Central memory CD8-positive, alpha-beta T cell (primary cell): Measurements from ENCODE around the gene FGF5.
"Not testable (repeated sequence)": the region's sequence is repeated elsewhere in the genome, so short reads cannot be mapped to it uniquely, and the experiment has no call there.

Source experiments
- ATAC-seq: fragments of 150-1000 bp; cut with Tn5 transposase; replicated peaks from 2 replicates; pipeline ENCODE4 v1.10.0; 2022; ENCODE audit warnings: mild to moderate bottlenecking, moderate FRiP score, moderate number of reproducible peaks; ENCODE audit not compliant: poor library complexity, severe bottlenecking; ENCODE audit errors: extremely low read depth
- DNase-seq, 2 donors: peaks; one replicate each; pipeline ENCODE4 v3.0.0; 2021; ENCODE audit warnings: low spot score in 2 of 2
- H3K27ac Mint-ChIP-seq: one replicate; pipeline ENCODE4 v1.8.0; 2022; ENCODE audit warnings: low read depth, mild to moderate bottlenecking, moderate library complexity, mixed read lengths
- H3K27me3 Mint-ChIP-seq: one replicate; pipeline ENCODE4 v1.8.0; 2022; ENCODE audit warnings: mixed read lengths
- H3K36me3 Mint-ChIP-seq: one replicate; pipeline ENCODE4 v1.8.0; 2022; ENCODE audit warnings: mild to moderate bottlenecking, moderate library complexity, mixed read lengths; ENCODE audit not compliant: insufficient read depth
- H3K4me1 Mint-ChIP-seq: one replicate; pipeline ENCODE4 v1.8.0; 2022; ENCODE audit warnings: mixed read lengths
- H3K4me3 Mint-ChIP-seq: one replicate; pipeline ENCODE4 v1.8.0; 2022; ENCODE audit warnings: mild to moderate bottlenecking, moderate library complexity, mixed read lengths
- H3K9me3 Mint-ChIP-seq: one replicate; pipeline ENCODE4 v1.8.0; 2022; ENCODE audit warnings: mixed read lengths

Gene FGF5

DNA sequence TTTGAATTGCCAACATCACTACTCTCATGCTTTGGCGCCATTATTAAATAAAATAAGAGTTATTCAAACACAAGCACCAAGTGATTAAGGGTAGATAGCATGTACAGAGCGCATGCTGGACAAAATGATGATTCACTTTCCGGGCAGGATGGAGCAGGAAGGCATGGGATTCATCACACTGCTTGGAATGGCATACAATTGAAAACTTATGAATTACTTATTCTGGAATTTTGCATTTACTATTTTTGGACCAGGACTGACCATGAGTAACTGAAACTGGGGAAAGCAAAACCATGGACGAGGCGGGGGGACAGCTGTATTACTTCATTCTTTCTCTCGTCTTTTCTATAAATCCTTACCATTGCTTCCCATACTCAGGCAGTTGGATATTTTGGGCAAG is 28.5 kb upstream of the FGF5 start:
- Mint-ChIP-seq H3K4me3 (no peak overlapping the region), H3K9me3 (no peaks in the 10 kb centered on the region), H3K27me3 (peaks cover 25% of the 10 kb centered on the region), H3K4me1 (no peaks in the 10 kb centered on the region), H3K36me3 (peaks cover 1% of the 10 kb centered on the region), H3K27ac (no peak overlapping the region)
- ATAC-seq (no peak), DNase-seq (no peak)

DNA sequence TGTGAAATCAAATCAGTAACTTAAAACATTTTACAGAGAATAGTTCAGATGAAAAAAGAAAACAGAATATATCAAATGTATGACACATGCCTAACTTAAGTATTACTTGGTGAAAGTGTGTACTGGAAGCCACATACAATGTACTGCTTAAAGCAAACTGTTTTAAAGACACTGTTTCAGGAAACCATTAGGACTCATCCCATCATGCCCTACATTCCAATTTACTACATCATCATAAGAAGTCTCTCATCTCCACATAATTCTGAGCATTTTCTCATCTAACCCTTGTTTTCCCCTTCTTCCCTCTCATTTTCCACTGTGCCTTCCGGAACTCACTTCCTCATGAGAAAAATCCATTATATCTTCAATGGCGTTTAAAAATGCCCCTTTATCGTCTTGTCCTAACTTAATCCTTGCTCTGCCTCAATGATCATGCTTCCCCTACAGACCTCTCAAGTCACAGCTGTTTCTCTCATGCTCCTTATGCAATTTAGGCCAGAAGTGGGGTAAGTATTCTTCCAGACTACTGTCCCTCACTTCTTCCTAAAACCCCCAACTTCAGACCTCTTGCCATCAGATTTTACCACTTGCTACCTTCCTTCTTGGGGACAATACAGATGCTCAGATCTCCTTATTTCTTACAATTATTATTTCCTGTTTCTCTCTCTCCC is 26.8 kb upstream of the FGF5 start:
- no peak overlapping the region for H3K27ac Mint-ChIP-seq
- ATAC-seq (no peak), DNase-seq (no peak)
- peaks cover 1% of the 10 kb centered on the region for H3K36me3 Mint-ChIP-seq
- H3K9me3 Mint-ChIP-seq = no peaks in the 10 kb centered on the region
- peaks cover 27% of the 10 kb centered on the region for H3K27me3 Mint-ChIP-seq
- no peak overlapping the region for H3K4me3 Mint-ChIP-seq
- no peaks in the 10 kb centered on the region for H3K4me1 Mint-ChIP-seq

DNA sequence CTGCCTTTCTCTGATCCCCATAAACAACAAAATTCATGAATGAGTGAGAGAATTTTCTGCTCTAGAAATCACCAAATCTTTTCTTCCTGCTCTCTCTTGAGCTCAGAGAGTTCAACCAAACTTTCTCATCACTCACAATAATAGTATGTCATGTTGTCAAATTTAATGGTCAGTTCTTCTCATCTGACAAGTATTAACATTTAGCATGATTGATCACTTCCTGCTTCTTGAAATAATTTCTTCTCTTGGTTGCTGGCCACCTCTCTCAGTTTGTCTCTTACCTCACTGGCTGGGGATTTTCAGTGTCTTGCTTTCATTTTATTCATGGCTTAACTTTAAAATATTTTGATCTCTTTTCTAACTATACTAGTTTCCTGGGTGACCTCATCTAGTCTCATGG is 25.5 kb upstream of the FGF5 start:
- no peak for ATAC-seq
- Mint-ChIP-seq H3K27ac (no peak overlapping the region), H3K4me3 (no peak overlapping the region), H3K9me3 (no peaks in the 10 kb centered on the region), H3K36me3 (no peaks in the 10 kb centered on the region), H3K4me1 (no peaks in the 10 kb centered on the region), H3K27me3 (peaks cover 24% of the 10 kb centered on the region)
- DNase-seq = no peak

DNA sequence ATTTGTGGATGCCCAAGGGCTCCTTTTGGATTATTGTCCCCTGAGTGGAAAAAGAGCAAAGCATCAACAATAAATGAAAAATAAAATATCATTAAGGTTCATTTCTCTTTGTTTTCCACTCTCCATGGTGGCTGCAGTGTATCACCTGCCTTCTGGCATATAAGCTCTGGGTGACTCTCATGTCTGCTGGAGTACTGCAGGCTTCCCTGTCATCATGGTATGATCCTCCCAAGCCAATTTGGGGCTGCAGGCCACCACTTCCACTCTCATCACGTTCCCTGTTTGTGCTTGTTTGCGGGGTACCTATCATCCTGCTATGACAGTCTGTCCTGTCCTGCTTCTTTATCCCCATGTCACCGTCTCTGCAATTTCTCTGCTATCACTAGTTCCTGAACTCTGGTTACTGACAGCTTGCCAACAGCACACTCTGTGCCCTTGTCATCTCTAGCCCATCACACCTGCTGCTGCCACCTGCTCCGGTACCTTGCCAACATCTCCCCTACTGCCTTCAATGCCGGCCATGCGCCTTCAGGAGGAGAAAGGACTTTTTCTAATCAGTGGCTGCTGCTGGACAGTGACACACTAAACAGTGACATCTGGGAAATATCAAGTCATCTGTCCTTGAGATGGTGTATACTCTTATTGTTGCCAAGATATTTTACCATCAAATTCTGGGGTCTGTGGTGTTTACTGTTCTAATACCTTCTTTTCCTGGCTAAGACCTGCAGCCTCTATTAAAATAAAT is 23.0 kb upstream of the FGF5 start:
- DNase-seq (no peak), ATAC-seq (no peak)
- Mint-ChIP-seq H3K36me3 (no peaks in the 10 kb centered on the region), H3K4me1 (no peaks in the 10 kb centered on the region), H3K4me3 (no peak overlapping the region), H3K9me3 (no peaks in the 10 kb centered on the region), H3K27me3 (peaks cover 37% of the 10 kb centered on the region), H3K27ac (no peak overlapping the region)

DNA sequence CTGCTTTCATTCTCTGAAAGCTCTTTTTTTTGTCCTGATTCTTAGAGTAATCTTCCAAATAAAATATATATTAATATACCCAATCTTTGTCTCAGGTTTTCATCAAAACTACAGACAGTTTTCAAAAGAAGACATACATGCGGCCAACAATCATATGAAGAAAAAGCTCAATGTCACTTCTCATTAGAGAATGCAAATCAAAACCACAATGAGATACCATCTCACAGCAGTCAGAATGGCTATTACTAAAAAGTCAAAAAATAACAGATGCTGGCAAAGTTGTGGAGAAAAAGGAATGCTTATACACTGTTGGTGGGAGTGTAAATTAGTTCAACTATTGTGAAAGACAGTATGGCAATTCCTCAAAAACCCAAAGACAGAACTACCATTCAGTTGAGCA is 19.0 kb upstream of the FGF5 start:
- not testable (repeated sequence) for H3K9me3 Mint-ChIP-seq, H3K4me1 Mint-ChIP-seq, H3K36me3 Mint-ChIP-seq, DNase-seq, H3K27ac Mint-ChIP-seq, H3K4me3 Mint-ChIP-seq, ATAC-seq
- peaks cover 60% of the 10 kb centered on the region for H3K27me3 Mint-ChIP-seq

DNA sequence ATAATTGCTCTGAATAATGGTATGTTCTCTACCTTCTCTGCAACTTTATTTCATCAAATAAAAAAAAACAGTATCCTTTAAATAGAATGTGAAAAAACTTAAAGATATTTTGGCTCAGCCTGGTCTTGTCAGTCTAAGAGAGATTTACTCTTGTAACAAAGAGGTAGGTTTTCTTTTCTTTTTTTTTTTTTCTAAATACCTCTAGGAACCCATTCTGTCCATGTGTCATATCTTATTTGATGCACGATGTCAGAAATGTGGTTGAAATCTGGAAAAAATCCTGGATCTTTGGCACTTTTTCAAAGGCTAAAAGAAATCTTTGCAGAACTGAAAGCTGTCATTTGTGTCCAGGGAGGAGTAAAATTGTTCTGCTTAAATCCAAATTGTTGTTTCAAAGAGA is 17.3 kb upstream of the FGF5 start:
- Mint-ChIP-seq H3K36me3 (no peaks in the 10 kb centered on the region), H3K9me3 (no peaks in the 10 kb centered on the region), H3K4me1 (no peaks in the 10 kb centered on the region), H3K27ac (no peak overlapping the region), H3K4me3 (no peak overlapping the region), H3K27me3 (peaks cover 57% of the 10 kb centered on the region)
- DNase-seq (no peak), ATAC-seq (no peak)

DNA sequence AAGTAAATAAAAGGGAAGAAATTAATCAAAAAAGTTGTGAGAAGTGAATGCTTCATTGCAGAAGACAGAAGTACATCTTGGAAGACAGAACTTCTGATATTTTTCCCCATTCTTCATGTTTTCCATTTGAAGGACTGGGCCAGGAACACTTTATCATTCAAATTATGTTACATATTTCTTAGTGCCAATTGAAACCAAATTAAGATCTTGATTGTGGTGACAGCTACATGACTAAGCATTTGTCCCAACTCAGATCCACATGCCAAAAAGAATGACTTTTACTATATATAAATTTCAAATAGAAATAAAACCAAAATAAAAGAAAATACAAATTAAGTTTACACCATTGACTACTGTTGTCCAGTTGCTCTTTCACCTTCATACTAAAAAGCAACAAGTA is 14.0 kb upstream of the FGF5 start:
- no peaks in the 10 kb centered on the region for H3K9me3 Mint-ChIP-seq

DNA sequence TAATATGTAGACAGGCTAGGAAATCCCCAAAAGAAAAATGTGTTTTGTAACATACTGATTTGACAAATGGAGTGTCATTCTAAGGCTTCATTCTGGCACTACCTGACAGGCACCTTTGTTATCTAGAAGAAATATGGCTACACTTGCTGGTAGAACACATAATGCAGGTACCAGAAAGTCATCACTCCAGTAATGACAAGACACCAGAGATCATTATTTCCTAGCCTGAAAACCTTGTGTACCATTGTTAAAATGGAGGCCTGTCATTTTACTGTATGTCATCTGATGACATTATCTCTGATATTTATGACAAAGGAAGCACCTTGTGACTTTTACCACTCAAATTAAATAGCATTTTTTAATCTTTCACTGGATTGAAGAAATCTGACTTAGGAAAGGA is 13.5 kb upstream of the FGF5 start:
- H3K9me3 Mint-ChIP-seq = no peaks in the 10 kb centered on the region
- H3K4me3 Mint-ChIP-seq = no peak overlapping the region
- ATAC-seq = no peak
- peaks cover 70% of the 10 kb centered on the region for H3K27me3 Mint-ChIP-seq
- H3K36me3 Mint-ChIP-seq = no peaks in the 10 kb centered on the region
- H3K4me1 Mint-ChIP-seq = no peaks in the 10 kb centered on the region
- no peak overlapping the region for H3K27ac Mint-ChIP-seq
- DNase-seq = no peak

More for the DNA sequence above, 14.0 kb upstream of the FGF5 start:
- no peak overlapping the region for H3K27ac Mint-ChIP-seq
- no peaks in the 10 kb centered on the region for H3K4me1 Mint-ChIP-seq
- H3K4me3 Mint-ChIP-seq = no peak overlapping the region
- H3K27me3 Mint-ChIP-seq = peaks cover 69% of the 10 kb centered on the region
- DNase-seq (no peak), ATAC-seq (no peak)
- H3K36me3 Mint-ChIP-seq = no peaks in the 10 kb centered on the region

DNA sequence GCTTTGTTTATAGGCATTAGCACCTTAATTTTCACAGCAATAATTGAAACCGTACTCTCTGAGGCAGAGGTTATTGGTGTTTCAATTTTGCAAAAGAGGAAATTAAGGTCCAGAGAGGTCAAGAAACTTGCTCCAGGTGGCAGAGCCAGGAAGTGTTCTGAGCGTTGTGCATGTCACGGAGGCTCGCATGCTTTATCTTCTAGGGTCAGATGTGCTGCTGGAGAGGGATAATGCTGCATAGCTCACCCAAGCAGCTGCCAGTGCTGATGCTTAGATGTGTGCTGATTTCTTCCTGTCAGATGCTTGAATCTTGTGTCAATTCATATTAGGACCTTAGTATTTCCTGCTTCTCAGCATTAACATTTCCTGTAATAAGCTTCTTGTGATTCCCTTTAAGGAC is 13.0 kb upstream of the FGF5 start:
- no peaks in the 10 kb centered on the region for H3K9me3 Mint-ChIP-seq
- no peak overlapping the region for H3K4me3 Mint-ChIP-seq
- no peaks in the 10 kb centered on the region for H3K36me3 Mint-ChIP-seq
- H3K4me1 Mint-ChIP-seq = no peaks in the 10 kb centered on the region
- DNase-seq (no peak), ATAC-seq (no peak)
- H3K27me3 Mint-ChIP-seq = peaks cover 72% of the 10 kb centered on the region
- no peak overlapping the region for H3K27ac Mint-ChIP-seq

DNA sequence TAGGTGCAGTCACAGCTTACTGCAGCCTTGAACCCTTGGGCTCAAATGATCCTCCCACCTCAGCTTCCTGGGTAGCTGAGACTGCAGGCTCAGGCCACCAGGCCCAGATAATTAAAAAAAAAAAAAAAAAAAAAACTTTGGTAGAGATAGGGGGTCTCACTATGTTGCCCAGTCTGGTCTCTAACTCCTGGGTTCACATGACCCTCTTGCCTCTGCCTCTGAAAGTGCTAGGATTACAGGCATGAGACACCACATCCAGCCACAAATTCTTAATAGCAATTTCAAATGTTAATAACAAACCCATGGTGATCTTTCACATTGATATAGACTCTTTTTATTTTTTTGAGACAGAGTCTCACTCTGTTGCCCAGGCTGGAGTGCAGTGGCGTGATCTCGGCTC is 12.3 kb upstream of the FGF5 start:
- DNase-seq (no peak), ATAC-seq (no peak)
- Mint-ChIP-seq H3K9me3 (no peaks in the 10 kb centered on the region), H3K4me1 (no peaks in the 10 kb centered on the region), H3K27me3 (peaks cover 73% of the 10 kb centered on the region), H3K4me3 (no peak overlapping the region), H3K27ac (no peak overlapping the region), H3K36me3 (no peaks in the 10 kb centered on the region)

DNA sequence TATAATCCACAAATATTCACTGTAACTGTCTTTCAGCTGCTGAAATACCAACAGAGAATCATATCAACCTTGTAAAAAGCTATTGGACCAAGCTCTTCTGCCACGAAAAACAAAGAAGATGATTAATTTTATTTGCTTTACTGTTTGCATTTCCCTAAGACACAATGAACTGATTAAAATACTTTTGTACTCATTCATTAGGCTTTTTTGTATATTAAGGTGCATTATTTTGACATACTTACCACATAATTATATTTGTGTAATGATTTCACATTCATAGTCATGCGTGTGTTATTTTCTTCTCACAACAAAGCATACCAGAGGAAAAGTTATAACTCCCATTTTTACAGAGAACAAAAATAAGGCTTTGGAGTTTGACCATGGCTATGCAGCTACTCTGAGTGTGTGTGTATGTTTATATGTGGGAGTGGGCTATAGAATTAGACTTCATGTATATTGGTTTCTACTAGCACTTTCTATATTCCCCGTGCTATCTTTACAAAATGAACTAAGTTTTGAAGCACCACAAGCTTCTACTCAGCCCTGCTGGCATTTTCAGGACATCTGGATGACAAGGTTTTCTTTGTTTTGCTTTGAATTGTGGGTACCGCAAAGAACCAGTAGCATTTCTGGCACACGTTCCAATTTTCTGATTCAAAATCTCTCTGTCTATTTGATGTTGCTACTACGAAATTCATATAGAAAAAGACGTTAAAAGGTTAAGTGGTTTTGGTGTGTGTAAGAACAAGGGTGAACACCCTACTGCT is 11.0 kb upstream of the FGF5 start:
- no peaks in the 10 kb centered on the region for H3K9me3 Mint-ChIP-seq
- no peak for DNase-seq
- peaks cover 74% of the 10 kb centered on the region for H3K27me3 Mint-ChIP-seq
- no peaks in the 10 kb centered on the region for H3K36me3 Mint-ChIP-seq
- H3K4me3 Mint-ChIP-seq = no peak overlapping the region
- H3K27ac Mint-ChIP-seq = no peak overlapping the region
- no peak for ATAC-seq
- H3K4me1 Mint-ChIP-seq = no peaks in the 10 kb centered on the region

DNA sequence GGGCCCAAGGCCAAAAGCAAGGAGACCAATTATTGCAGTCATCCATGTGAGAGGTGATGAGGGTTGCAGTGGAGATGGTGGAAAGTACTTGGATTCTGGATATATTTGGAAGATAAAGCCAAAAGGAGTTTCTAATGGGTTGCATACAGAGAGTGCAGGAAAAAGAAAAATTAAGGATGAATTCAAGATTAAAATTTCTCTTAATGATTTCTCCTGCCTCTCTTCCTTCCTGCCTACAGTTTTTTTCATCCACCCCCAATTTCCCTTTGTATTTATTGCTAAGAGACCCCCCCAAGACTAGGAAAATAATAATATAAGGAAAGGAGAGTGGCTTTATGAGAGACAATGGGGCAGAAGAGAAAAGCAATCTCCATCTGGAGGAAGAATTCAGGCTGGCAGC is 8.6 kb upstream of the FGF5 start:
- Mint-ChIP-seq H3K27ac (peak overlapping the region; percentile 33), H3K9me3 (no peaks in the 10 kb centered on the region), H3K4me3 (no peak overlapping the region), H3K36me3 (peaks cover 1% of the 10 kb centered on the region), H3K27me3 (peaks cover 77% of the 10 kb centered on the region), H3K4me1 (no peaks in the 10 kb centered on the region)
- DNase-seq = no peak
- no peak for ATAC-seq

DNA sequence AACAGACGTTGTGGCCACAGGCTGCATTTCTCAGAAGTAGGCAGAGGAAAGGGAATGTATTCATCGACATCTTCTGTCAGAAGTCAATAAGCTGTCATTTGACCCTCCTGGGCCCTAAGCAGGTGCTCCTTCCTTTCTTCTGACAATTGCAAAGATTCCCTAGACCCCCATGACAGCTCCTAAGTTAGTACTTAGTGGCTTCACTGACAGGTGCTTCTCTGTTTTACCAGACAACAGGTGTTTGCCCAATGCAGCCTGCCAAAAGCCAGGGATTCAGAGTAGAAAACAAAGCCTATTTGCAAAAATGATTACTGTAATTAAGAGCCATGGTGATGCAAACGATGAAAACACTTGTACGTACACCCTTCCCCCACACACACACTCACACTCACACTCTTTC is 7.5 kb upstream of the FGF5 start:
- H3K36me3 Mint-ChIP-seq = peaks cover 1% of the 10 kb centered on the region
- H3K27me3 Mint-ChIP-seq = peaks cover 84% of the 10 kb centered on the region
- no peak overlapping the region for H3K4me3 Mint-ChIP-seq
- no peak for DNase-seq
- no peaks in the 10 kb centered on the region for H3K9me3 Mint-ChIP-seq
- ATAC-seq = no peak
- no peaks in the 10 kb centered on the region for H3K4me1 Mint-ChIP-seq
- H3K27ac Mint-ChIP-seq = no peak overlapping the region
